Right kidney (tissue), 1 donor: Measurements from ENCODE around the gene NECAB3.
"Not testable (repeated sequence)": the region's sequence is repeated elsewhere in the genome, so short reads cannot be mapped to it uniquely, and the experiment has no call there.

Experiments used
- DNase-seq: peaks from one replicate; pipeline ENCODE4 v3.0.0-alpha.2; 2016

The NECAB3 gene

DNA sequence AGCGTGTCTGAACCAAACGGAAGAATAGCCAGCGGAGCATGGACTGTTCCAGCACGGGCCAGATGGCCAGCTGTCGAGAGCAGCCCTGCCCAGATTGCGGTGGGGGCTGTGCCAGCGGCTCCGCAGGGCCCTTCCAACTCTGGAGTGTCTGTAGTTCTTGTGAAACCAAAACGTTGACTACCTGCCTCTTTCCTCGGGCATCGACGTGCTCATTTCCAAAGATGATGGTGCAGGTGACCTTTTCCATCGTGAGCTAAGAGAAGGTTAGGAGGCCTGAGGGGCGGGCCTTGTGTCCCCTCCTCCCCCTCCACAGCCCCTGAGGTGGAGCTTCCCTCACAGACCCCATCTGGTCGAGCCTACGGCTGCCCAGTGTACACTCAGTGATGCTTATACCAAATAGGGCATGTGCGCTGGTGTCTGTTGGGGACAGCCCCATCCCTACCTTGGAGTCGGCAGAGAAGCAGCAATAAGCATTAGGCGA is 25.0 kb downstream of the NECAB3 start:
- no peak for DNase-seq

DNA sequence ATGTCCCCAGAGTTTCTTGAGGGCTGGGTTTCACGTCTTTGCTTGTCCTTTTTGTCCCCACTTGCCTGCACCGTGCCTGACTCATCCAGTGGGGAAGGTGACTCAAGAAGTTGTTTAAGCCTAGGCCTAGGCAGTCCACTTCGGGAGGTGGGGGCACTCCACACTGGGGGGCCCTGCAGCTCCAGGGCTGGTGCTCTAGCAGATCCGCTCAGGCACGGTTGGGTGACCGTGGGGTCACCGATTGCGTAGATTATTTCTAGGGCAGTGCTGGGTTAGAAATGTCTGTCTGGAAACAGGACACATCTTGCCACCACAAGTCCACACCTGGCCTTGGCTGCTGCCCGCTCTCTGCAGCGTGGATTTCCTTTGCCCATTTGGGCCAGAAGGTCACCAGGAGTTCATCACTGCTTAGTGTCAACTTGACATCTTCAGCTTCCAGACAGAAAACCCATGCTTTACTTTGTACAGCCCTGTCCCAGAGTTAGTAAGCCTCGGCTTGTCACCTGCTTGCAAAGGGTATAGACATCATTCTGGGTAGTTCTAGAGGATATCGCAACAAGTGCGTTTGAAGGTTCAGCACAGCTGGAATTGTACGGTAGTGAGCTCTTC is 25.7 kb downstream of the NECAB3 start:
- DNase-seq, result no peak

GRCh38 chr20:33647603-33648395 is 26.4 kb downstream of the NECAB3 start:
- DNase-seq, result no peak

GRCh38 chr20:33646959-33647602 is 27.1 kb downstream of the NECAB3 start:
- not testable (repeated sequence) for DNase-seq

DNA sequence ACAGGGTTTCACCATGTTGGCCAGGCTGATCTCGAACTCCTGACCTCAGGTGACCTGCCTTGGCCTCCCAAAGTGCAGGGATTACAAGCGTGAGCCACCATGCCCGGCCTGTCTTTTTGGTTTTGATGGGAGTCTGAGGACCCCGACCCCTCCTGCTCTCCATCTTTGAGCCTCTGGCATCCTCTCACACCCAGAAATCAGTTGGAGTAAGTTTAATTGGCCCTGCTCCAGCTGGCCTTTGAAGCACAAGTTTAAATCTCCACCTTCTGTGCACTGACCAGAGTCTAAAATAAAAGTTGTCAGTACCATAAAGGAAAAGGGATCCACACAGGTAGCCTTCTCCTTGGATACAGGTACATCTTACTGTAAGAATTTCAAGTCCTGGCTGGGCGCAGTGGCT is 28.0 kb downstream of the NECAB3 start:
- no peak for DNase-seq

GRCh38 chr20:33645396-33645795 is 28.8 kb downstream of the NECAB3 start:
- no peak for DNase-seq

- no peak for DNase-seq
Measured at GRCh38 chr20:33645072-33645358, 29.2 kb downstream of the NECAB3 start.

GRCh38 chr20:33644313-33645071 is 29.7 kb downstream of the NECAB3 start:
- no peak for DNase-seq

DNA sequence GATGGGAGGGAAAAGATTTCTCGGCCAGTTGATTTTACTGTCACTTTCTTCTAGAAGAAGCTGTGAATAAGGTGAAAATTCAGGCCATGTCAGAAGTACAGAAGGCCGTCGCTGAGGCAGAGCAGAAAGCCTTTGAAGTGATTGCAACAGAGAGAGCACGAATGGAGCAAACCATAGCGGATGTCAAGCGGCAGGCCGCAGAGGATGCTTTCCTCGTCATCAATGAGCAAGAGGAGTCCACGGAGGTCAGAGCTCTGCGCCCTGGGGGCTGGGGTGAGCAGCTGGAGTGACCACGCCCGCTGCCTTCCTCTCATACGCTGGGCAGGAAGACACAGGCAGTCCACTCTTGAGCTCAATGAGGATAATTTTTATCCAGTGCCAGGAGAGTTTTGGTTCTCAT is 33.9 kb downstream of the NECAB3 start:
- DNase-seq, result no peak

GRCh38 chr20:33636776-33637175 is 37.5 kb downstream of the NECAB3 start:
- DNase-seq, result no peak

- no peak for DNase-seq
Measured at GRCh38 chr20:33635341-33635740, 38.9 kb downstream of the NECAB3 start.

DNA sequence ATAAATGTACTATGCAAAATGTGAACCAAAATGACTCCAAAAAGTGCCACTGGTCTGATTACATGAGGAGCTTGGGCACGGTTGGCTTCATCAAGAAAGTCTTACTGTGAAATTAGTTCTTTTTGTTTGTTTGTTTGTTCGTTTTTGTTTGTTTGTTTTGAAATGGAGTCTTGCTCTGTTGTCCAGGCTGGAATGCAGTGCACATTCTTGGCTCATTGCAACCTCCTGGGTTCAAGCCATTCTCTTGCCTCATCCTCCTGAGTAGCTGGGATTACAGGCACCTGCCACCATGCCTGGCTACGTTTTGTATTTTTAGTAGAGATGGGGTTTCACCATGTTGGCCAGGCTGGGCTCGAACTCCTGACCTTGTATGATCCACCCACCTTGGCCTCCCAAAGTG is 42.3 kb downstream of the NECAB3 start:
- not testable (repeated sequence) for DNase-seq

- no peak for DNase-seq
Measured at GRCh38 chr20:33630507-33630906, 43.7 kb downstream of the NECAB3 start.

GRCh38 chr20:33629979-33630378 is 44.2 kb downstream of the NECAB3 start:
- no peak for DNase-seq

GRCh38 chr20:33629533-33629932 is 44.7 kb downstream of the NECAB3 start:
- no peak for DNase-seq

GRCh38 chr20:33627577-33628216 is 46.5 kb downstream of the NECAB3 start:
- DNase-seq, result no peak

DNA sequence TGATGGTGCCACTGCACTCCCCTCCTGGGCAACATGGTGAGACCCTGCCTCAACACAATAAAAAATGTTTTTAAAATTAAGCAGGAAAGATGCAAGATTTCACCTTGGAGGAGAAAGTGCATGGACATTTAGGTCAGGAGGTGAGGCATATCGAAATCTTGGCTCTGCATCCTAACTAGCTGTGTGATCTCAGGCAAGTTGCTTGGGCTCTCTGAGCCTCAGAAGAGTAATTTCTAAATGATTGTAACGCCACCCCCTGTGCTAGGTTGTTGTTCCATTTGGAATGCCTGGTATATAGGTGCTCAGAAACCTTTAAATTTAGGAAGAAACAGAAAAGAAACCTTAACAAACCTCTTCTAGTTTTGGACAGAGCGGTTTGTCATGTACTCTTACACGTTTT is 48.0 kb downstream of the NECAB3 start:
- no peak for DNase-seq

DNA sequence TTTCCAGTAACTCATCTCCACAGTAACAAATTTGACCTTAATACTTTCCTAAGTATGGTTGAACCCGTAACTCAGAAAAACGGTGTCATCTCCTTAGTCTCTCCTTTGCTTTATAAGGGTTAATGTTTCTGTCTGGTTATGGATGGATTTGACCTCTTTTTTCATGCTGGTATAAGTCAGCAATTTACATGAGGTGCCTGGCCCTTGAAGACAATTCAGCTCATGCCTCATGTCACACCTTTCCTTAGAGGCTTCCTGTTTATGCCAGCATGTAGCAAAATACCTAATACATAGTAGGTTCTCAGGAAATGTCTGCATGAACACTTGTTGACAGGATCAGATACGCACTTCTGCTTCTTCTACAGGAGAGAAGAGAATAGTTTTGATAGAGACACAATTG is 49.8 kb downstream of the NECAB3 start:
- no peak for DNase-seq

GRCh38 chr20:33622705-33623365 is 51.4 kb downstream of the NECAB3 start:
- DNase-seq, result no peak

DNA sequence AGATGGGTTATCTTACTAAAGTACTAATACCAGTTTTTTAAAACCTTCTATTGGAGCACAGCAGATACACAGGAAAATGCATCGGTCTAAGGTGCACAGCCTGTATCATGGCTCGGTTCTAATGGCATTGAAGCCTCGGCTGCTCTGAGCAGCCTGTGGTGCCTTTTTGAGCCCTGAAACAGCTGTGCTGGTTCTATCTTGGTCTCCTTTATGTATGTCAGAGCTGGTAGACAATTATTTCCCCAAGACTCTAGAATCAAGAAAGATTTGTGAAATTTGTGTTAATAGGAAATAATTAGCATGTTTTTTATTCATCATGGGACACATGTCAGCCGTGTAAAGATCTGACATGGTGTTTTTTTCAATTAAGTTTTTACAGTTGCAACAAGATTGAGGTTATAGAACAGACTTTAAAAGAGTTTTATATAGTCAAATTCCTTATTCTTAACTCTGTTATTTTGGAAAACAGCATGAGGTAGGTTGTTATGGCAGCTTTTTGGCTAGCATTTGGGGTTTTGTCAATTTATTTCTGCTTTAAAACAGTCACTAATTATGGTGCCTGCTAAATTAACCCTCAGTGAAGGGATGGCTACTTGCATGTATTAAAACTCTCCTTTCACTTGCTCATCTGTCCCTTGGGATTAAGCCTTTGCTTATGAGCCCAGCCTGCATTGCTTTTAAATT is 52.4 kb downstream of the NECAB3 start:
- no peak for DNase-seq

DNA sequence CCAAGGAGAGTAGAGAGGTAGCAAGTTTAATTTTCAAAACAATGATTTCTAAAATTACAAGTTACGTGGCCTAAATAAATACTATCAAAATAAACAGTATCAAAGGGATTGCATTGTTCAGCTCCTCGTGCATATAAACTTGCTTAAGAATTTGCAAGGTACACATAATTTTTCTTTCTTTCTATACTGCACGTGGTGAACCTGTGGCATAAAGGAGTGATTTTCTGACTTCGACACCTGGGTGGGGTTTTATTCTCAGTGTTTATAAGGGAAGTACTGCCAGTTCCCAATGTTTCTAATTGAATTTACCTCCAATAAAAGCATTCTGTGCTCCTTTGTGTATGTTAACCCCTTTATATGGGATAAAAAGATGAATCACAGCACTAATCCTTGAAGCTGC is 62.2 kb downstream of the NECAB3 start:
- no peak for DNase-seq
